Neural progenitor cell (in vitro differentiated cells): ENCODE measurements around the gene SLC35G1.

Experiments
- CTCF ChIP-seq: fragments of 200-600 bp; sonication (generic); IDR thresholded peaks from 2 replicates; pipeline ENCODE4 v1.5.1; 2017; ENCODE audit warnings: antibody characterized with exemption, mild to moderate bottlenecking
- EZH2 ChIP-seq: fragments of 200-600 bp; sonication (generic); IDR thresholded peaks from 2 replicates; pipeline ENCODE4 v1.6.1; 2017; ENCODE audit warnings: antibody characterized with exemption, mild to moderate bottlenecking, moderate library complexity
- EZH2phosphoT487 ChIP-seq: fragments of 200-600 bp; sonication (generic); IDR thresholded peaks from 2 replicates; pipeline ENCODE4 v1.6.1; 2017; ENCODE audit warnings: antibody characterized with exemption

DNA sequence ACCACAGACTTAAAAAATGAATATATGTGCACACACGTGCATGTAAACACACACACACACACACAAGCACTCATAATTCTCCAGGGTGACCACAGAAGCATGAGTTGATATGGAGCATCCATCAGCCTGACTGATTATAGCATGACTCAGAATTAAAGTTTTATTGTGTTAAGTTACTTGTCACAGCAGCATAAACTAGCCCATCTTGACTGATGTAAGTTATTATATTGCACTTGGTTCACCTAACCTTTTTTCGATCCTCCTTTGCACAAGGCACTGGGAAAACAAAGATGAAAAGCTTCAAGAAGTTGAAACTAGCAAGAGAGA lies 18.8 kb upstream of the SLC35G1 start:
- TF ChIP-seq CTCF (no peak), EZH2 (no peak), EZH2phosphoT487 (no peak)
